ENCODE results near the gene MNAT1.

The MNAT1 gene

GRCh38 chr14:60943637-60944032 is 209.1 kb downstream of the MNAT1 start:
- Histone ChIP-seq H3K9ac (ENCODE audit: low read length in 5 of 5) (no peak overlapping the region), H3K9me3 (ENCODE audit: control insufficient read depth in 5 of 5, low read length in 5 of 5) (no peaks in the 10 kb centered on the region), H3K4me1 (ENCODE audit: control insufficient read depth in 5 of 5, insufficient read depth in 5 of 5, low read length in 5 of 5) (no peaks in the 10 kb centered on the region), H3K27ac (ENCODE audit: low read depth, low read length) (no peak overlapping the region), H3K36me3 (ENCODE audit: control insufficient read depth in 5 of 5, insufficient read depth in 5 of 5, low read length in 5 of 5) (no peaks in the 10 kb centered on the region), H3K27me3 (ENCODE audit: control insufficient read depth in 5 of 5, insufficient read depth in 4 of 5, low read length in 5 of 5) (no peaks in the 10 kb centered on the region), H3K4me3 (ENCODE audit: low read depth in 1 of 5, low read length in 5 of 5) (no peak overlapping the region)

- H3K36me3 ChIP-seq (ENCODE audit: control insufficient read depth in 5 of 5, insufficient read depth in 5 of 5, low read length in 5 of 5): no peaks in the 10 kb centered on the region
- H3K9me3 ChIP-seq (ENCODE audit: control insufficient read depth in 5 of 5, low read length in 5 of 5): no peaks in the 10 kb centered on the region
- no peak overlapping the region for H3K27ac ChIP-seq (ENCODE audit: low read depth, low read length)
- no peaks in the 10 kb centered on the region for H3K27me3 ChIP-seq (ENCODE audit: control insufficient read depth in 5 of 5, insufficient read depth in 4 of 5, low read length in 5 of 5)
- H3K9ac ChIP-seq (ENCODE audit: low read length in 5 of 5): no peak overlapping the region
- no peak overlapping the region for H3K4me3 ChIP-seq (ENCODE audit: low read depth in 1 of 5, low read length in 5 of 5)
- no peaks in the 10 kb centered on the region for H3K4me1 ChIP-seq (ENCODE audit: control insufficient read depth in 5 of 5, insufficient read depth in 5 of 5, low read length in 5 of 5)
These were observed 209.6 kb downstream of the MNAT1 start for GRCh38 chr14:60944204-60944603.

- Histone ChIP-seq H3K4me1 (ENCODE audit: control insufficient read depth in 5 of 5, insufficient read depth in 5 of 5, low read length in 5 of 5) (peaks cover 0 to 2% (median 0%) of the 10 kb centered on the region in 5 donors), H3K4me3 (ENCODE audit: low read depth in 1 of 5, low read length in 5 of 5) (no peak overlapping the region), H3K36me3 (ENCODE audit: control insufficient read depth in 5 of 5, insufficient read depth in 5 of 5, low read length in 5 of 5) (no peaks in the 10 kb centered on the region), H3K9me3 (ENCODE audit: control insufficient read depth in 5 of 5, low read length in 5 of 5) (no peaks in the 10 kb centered on the region), H3K27ac (ENCODE audit: low read depth, low read length) (no peak overlapping the region), H3K9ac (ENCODE audit: low read length in 5 of 5) (no peak overlapping the region), H3K27me3 (ENCODE audit: control insufficient read depth in 5 of 5, insufficient read depth in 4 of 5, low read length in 5 of 5) (no peaks in the 10 kb centered on the region)
These were observed 211.4 kb downstream of the MNAT1 start for GRCh38 chr14:60945984-60946383.

- Histone ChIP-seq H3K36me3 (ENCODE audit: control insufficient read depth in 5 of 5, insufficient read depth in 5 of 5, low read length in 5 of 5) (no peaks in the 10 kb centered on the region), H3K4me1 (ENCODE audit: control insufficient read depth in 5 of 5, insufficient read depth in 5 of 5, low read length in 5 of 5) (peaks cover 0 to 2% (median 0%) of the 10 kb centered on the region in 5 donors), H3K27me3 (ENCODE audit: control insufficient read depth in 5 of 5, insufficient read depth in 4 of 5, low read length in 5 of 5) (no peaks in the 10 kb centered on the region), H3K9me3 (ENCODE audit: control insufficient read depth in 5 of 5, low read length in 5 of 5) (no peaks in the 10 kb centered on the region), H3K4me3 (ENCODE audit: low read depth in 1 of 5, low read length in 5 of 5) (no peak overlapping the region), H3K27ac (ENCODE audit: low read depth, low read length) (no peak overlapping the region), H3K9ac (ENCODE audit: low read length in 5 of 5) (no peak overlapping the region)
These were observed 212.2 kb downstream of the MNAT1 start for GRCh38 chr14:60946773-60947172.

GRCh38 chr14:60951776-60952435 is 217.3 kb downstream of the MNAT1 start:
- Histone ChIP-seq H3K4me3 (ENCODE audit: low read depth in 1 of 5, low read length in 5 of 5) (no peak overlapping the region), H3K36me3 (ENCODE audit: control insufficient read depth in 5 of 5, insufficient read depth in 5 of 5, low read length in 5 of 5) (peaks cover 0 to 2% (median 0%) of the 10 kb centered on the region in 5 donors)

GRCh38 chr14:60956202-60956601 is 221.6 kb downstream of the MNAT1 start:
- Histone ChIP-seq H3K27ac (ENCODE audit: low read depth, low read length) (no peak overlapping the region), H3K4me3 (ENCODE audit: low read depth in 1 of 5, low read length in 5 of 5) (no peak overlapping the region), H3K27me3 (ENCODE audit: control insufficient read depth in 5 of 5, insufficient read depth in 4 of 5, low read length in 5 of 5) (no peaks in the 10 kb centered on the region)

More at GRCh38 chr14:60951776-60952435, 217.3 kb downstream of the MNAT1 start:
- Histone ChIP-seq H3K9ac (ENCODE audit: low read length in 5 of 5) (no peak overlapping the region), H3K9me3 (ENCODE audit: control insufficient read depth in 5 of 5, low read length in 5 of 5) (peaks cover 2 to 15% (median 5%) of the 10 kb centered on the region in 5 donors), H3K27me3 (ENCODE audit: control insufficient read depth in 5 of 5, insufficient read depth in 4 of 5, low read length in 5 of 5) (no peaks in the 10 kb centered on the region), H3K4me1 (ENCODE audit: control insufficient read depth in 5 of 5, insufficient read depth in 5 of 5, low read length in 5 of 5) (peaks cover 0 to 2% (median 0%) of the 10 kb centered on the region in 5 donors), H3K27ac (ENCODE audit: low read depth, low read length) (no peak overlapping the region)

GRCh38 chr14:60956632-60957031 is 222.1 kb downstream of the MNAT1 start:
- Histone ChIP-seq H3K9ac (ENCODE audit: low read length in 5 of 5) (no peak overlapping the region), H3K36me3 (ENCODE audit: control insufficient read depth in 5 of 5, insufficient read depth in 5 of 5, low read length in 5 of 5) (peaks cover 0 to 7% (median 0%) of the 10 kb centered on the region in 5 donors), H3K4me3 (ENCODE audit: low read depth in 1 of 5, low read length in 5 of 5) (no peak overlapping the region), H3K27me3 (ENCODE audit: control insufficient read depth in 5 of 5, insufficient read depth in 4 of 5, low read length in 5 of 5) (no peaks in the 10 kb centered on the region), H3K9me3 (ENCODE audit: control insufficient read depth in 5 of 5, low read length in 5 of 5) (peaks cover 16 to 38% (median 23%) of the 10 kb centered on the region in 5 donors), H3K4me1 (ENCODE audit: control insufficient read depth in 5 of 5, insufficient read depth in 5 of 5, low read length in 5 of 5) (no peaks in the 10 kb centered on the region), H3K27ac (ENCODE audit: low read depth, low read length) (no peak overlapping the region)

More at GRCh38 chr14:60956202-60956601, 221.6 kb downstream of the MNAT1 start:
- Histone ChIP-seq H3K9ac (ENCODE audit: low read length in 5 of 5) (no peak overlapping the region), H3K9me3 (ENCODE audit: control insufficient read depth in 5 of 5, low read length in 5 of 5) (peaks cover 16 to 38% (median 23%) of the 10 kb centered on the region in 5 donors), H3K4me1 (ENCODE audit: control insufficient read depth in 5 of 5, insufficient read depth in 5 of 5, low read length in 5 of 5) (no peaks in the 10 kb centered on the region), H3K36me3 (ENCODE audit: control insufficient read depth in 5 of 5, insufficient read depth in 5 of 5, low read length in 5 of 5) (peaks cover 0 to 7% (median 0%) of the 10 kb centered on the region in 5 donors)

GRCh38 chr14:60958146-60958545 is 223.6 kb downstream of the MNAT1 start:
- Histone ChIP-seq H3K4me1 (ENCODE audit: control insufficient read depth in 5 of 5, insufficient read depth in 5 of 5, low read length in 5 of 5) (no peaks in the 10 kb centered on the region), H3K4me3 (ENCODE audit: low read depth in 1 of 5, low read length in 5 of 5) (peak overlapping the region in 1 of 5 donors; percentile 15), H3K36me3 (ENCODE audit: control insufficient read depth in 5 of 5, insufficient read depth in 5 of 5, low read length in 5 of 5) (peaks cover 0 to 7% (median 0%) of the 10 kb centered on the region in 5 donors), H3K9ac (ENCODE audit: low read length in 5 of 5) (no peak overlapping the region), H3K9me3 (ENCODE audit: control insufficient read depth in 5 of 5, low read length in 5 of 5) (peaks cover 16 to 38% (median 23%) of the 10 kb centered on the region in 5 donors), H3K27ac (ENCODE audit: low read depth, low read length) (no peak overlapping the region), H3K27me3 (ENCODE audit: control insufficient read depth in 5 of 5, insufficient read depth in 4 of 5, low read length in 5 of 5) (no peaks in the 10 kb centered on the region)

GRCh38 chr14:60963761-60964160 is 229.2 kb downstream of the MNAT1 start:
- H3K9me3 ChIP-seq (ENCODE audit: control insufficient read depth in 5 of 5, low read length in 5 of 5): peaks cover 4 to 8% (median 6%) of the 10 kb centered on the region in 5 donors
- H3K27ac ChIP-seq (ENCODE audit: low read depth, low read length): no peak overlapping the region
- no peaks in the 10 kb centered on the region for H3K4me1 ChIP-seq (ENCODE audit: control insufficient read depth in 5 of 5, insufficient read depth in 5 of 5, low read length in 5 of 5)
- peaks cover 0 to 6% (median 0%) of the 10 kb centered on the region in 5 donors for H3K36me3 ChIP-seq (ENCODE audit: control insufficient read depth in 5 of 5, insufficient read depth in 5 of 5, low read length in 5 of 5)
- H3K27me3 ChIP-seq (ENCODE audit: control insufficient read depth in 5 of 5, insufficient read depth in 4 of 5, low read length in 5 of 5): no peaks in the 10 kb centered on the region
- no peak overlapping the region for H3K9ac ChIP-seq (ENCODE audit: low read length in 5 of 5)
- no peak overlapping the region for H3K4me3 ChIP-seq (ENCODE audit: low read depth in 1 of 5, low read length in 5 of 5)

GRCh38 chr14:60964904-60965303 is 230.3 kb downstream of the MNAT1 start:
- H3K4me3 ChIP-seq (ENCODE audit: low read depth in 1 of 5, low read length in 5 of 5): no peak overlapping the region
- H3K9ac ChIP-seq (ENCODE audit: low read length in 5 of 5): no peak overlapping the region
- H3K4me1 ChIP-seq (ENCODE audit: control insufficient read depth in 5 of 5, insufficient read depth in 5 of 5, low read length in 5 of 5): no peaks in the 10 kb centered on the region
- no peaks in the 10 kb centered on the region for H3K27me3 ChIP-seq (ENCODE audit: control insufficient read depth in 5 of 5, insufficient read depth in 4 of 5, low read length in 5 of 5)
- H3K9me3 ChIP-seq (ENCODE audit: control insufficient read depth in 5 of 5, low read length in 5 of 5): no peaks in the 10 kb centered on the region
- no peak overlapping the region for H3K27ac ChIP-seq (ENCODE audit: low read depth, low read length)
- H3K36me3 ChIP-seq (ENCODE audit: control insufficient read depth in 5 of 5, insufficient read depth in 5 of 5, low read length in 5 of 5): peaks cover 0 to 3% (median 0%) of the 10 kb centered on the region in 5 donors

All from subcutaneous abdominal adipose tissue (tissue), 5 donors.